B cell (primary cell): ENCODE measurements around the gene HRK.

Experiments
- CTCF ChIP-seq: fragments of 200-600 bp; IDR thresholded peaks from one replicate; pipeline ENCODE4 v1.8.0; 2022; ENCODE audit warnings: antibody characterized with exemption, mild to moderate bottlenecking
- EZH2 ChIP-seq: IDR thresholded peaks from 2 replicates; pipeline ENCODE4 v1.6.1; 2012; ENCODE audit warnings: borderline replicate concordance, low read depth, mild to moderate bottlenecking, moderate library complexity, low read length; ENCODE audit not compliant: insufficient read depth, poor library complexity, severe bottlenecking

GRCh38 chr12:116922194-116922897 is 41.1 kb upstream of the HRK start:
- TF ChIP-seq CTCF (no peak), EZH2 (no peak)
